ENCODE data around the gene FAM25G.
"Not testable (repeated sequence)": the region's sequence is repeated elsewhere in the genome, so short reads cannot be mapped to it uniquely, and the experiment has no call there.

- not testable (repeated sequence) for TF ChIP-seq CTCF, POLR2A (IDR thresholded peaks at IDR 0.05)
Measured at GRCh38 chr10:47465216-47465917, 26.1 kb downstream of the FAM25G start.
